Stimulated activated CD4-positive, alpha-beta T cell treated with anti-CD3 and anti-CD28 coated beads, Interleukin-15, amount 100 ng/mL, for 48 hours (primary cell): Measurements from ENCODE around the gene PITPNB.

Experiments used
- DNase-seq, 2 donors: peaks; one replicate each; pipeline ENCODE4 v3.0.0-alpha.2; 2020; ENCODE audit warnings: low read depth in 2 of 2

The PITPNB gene

GRCh38 chr22:27919942-27920755 lies 1.1 kb upstream of the PITPNB start:
- peak in 1 of 2 donors; percentile 29 for DNase-seq

DNA sequence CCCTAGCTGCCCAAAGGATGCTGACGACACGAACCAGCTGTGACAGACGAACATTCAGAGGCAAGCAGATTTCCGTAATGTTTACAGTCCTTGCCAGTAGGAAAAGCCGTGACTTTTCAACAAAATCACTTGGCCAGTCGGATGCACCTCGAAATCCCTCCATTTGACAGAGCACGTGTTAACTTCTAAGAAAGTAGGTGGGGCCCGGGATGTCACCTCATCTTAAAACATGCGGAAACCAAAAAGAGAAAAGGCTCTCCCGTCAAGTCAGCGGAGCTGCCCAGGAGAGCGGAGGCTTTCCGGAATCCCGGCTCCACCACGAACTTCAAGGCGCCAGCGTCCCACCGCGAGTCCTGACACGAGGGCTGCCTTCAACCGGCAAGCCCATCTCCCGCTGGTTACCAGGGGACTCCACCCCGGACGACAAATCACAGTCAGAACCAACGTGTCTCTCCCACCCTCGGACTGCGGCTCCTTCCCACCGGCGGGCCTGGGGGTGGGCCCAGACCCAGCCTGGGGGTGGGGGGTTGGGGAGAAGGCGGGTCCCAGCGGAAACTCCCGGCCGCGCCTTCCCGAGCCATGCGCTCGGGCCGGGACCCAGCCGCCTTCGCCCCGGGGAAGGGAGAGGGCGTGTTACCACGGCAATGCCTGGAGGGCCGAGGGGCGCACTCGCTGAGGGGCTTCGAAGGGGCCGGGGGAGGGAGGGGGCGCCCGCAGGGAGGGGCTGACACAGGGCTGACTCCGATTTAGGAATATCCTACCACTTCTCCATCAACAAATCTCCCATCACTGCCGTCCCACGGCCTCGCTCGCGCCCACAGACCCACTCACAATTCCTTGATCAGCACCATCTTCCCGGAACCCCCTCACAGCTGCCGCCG lies 475 bp downstream of the PITPNB start:
- peak; percentile 40 to 43 for DNase-seq

DNA sequence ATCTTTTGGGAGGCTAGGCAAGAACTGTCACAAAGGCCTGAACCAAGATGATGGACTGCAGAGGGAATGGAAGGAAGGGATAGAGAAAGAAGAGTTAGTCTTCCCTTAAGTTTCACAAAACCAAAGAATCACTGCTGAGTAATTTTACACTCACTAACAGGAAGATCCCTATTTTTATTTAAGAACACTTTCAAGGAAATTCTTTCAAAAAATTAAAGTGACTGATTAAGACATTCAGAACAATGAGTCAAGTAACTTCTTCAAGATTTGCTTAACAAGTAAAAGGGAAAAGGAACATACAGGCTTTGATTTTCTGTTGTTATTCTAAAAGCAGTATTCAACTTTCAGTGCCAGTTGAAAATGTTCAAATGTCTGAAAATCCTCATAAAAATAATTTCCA lies 3.1 kb downstream of the PITPNB start:
- no peak for DNase-seq

- no peak for DNase-seq
These were observed 5.8 kb downstream of the PITPNB start for GRCh38 chr22:27913162-27913741.

DNA sequence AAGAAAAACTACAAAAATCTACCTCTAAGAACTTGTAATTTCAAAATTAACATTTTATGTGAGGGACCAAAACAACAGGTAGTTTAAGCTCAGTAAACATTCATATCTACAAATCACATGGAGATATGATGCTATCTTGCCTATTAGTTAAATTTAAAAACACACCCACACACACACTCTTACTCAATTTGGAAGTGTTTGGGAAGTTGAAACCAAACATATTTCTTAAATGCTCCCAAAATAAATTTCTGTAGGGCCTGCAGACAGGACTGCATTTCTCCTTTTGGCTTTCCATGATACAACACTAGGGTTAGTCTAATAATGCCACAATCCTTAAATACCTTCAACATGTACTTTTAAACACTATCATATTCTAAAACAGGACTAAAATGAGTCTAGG lies 7.0 kb downstream of the PITPNB start:
- DNase-seq, result no peak

GRCh38 chr22:27911330-27911729 lies 7.7 kb downstream of the PITPNB start:
- no peak for DNase-seq

DNA sequence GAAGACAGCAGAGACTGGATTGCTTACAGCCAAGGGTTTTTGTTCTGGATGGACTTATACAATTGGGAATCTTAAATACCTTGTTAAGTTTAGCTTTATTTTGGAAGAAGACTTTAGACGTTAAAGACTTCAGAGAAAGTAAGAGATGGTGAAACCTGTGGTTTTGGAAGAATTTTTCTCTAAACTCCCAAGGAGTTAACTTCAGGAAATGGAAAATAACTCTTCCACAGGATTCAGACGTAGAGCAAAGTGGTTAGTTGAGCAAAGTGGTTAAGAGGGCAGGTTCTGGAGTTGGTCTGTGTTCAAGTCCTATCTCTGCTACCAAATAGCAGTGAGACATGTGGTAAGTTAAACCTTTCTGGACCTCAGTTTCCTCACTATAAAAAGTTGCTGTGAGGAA lies 12.8 kb downstream of the PITPNB start:
- no peak for DNase-seq

DNA sequence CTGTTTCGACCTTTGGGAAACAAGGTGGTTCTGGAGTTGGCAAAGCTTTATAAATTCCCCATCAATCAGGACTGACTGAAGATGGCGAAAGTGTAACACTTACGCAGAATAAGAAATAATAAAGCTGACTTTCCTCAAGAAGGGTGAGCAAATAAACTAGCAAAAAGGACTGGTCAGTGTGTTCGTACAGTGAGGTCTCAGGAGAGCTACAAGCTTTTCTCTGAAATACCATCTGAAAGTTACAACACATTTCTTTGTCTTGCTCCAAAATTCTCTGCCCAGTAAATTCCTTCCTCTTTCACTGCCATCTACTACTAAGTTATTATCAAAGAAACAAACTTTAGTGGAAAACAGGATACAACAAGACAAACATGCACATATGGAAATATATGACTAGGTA lies 13.4 kb downstream of the PITPNB start:
- DNase-seq, result no peak

DNA sequence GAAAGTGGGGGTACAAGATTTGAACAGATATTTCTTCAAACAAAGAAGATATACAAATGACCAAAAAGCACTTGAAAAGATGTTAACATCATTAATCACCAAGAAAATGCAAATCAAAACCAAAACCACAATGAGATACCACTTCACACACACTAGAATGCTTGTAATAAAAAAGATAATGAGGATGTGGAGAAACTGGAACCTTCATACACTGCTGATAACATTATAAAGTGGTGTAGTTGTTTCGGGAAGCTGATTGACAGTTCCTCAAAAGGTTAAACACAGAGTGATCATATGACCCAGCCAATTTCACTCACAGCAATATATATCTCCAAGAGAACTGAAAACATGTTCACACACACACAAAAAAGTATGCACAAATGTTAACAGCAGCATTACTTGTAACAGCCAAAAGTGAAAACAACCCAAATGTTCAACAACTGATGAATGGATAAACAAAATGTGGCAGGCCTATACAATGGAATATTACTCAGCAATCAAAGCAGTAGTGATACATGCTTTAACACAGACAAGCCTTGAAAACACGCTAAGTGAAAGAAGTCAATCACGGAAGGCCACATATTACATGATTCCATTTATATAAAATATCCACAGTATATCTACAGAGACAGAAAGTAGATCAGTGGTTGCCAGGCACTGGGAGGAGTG lies 15.1 kb downstream of the PITPNB start:
- DNase-seq, result no peak

DNA sequence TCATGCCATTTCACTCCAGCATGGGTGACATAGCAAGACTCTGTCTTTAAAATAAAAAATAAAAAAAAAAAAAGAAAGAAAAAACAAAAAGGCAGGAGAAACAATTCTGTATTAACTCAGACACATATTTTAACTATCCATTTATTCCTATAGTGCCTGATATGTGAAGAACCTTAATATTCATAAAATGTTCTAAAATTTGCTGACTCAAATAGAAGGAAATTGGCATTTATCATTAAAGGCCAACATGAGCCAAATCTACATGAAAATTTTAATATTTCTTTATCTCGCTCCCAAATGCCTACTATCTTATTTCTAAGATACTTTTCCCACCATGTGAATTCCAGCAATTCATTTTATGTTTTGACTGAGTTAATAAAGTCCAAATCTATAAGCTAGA lies 18.9 kb downstream of the PITPNB start:
- DNase-seq, result no peak

DNA sequence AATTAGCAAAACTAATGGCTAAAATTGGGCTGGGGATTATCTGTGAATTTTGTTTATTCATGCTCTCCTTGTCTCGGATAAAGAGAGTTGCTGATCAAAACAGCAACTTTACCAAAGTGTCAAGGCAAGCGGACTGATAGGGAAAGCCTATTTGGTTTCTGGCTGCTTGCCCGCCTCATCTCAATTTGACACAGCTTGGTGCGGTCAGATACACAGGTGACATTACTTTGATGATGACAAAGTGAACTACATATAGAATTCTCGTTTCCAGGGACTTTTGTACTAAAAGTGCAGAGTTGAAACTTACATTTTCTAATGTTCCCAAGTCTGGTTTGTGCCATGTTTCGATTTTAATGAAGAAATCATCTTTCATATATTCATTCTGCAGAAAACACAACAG lies 22.8 kb downstream of the PITPNB start:
- DNase-seq, result no peak

- no peak for DNase-seq
These were observed 23.5 kb downstream of the PITPNB start for GRCh38 chr22:27895600-27895999.

GRCh38 chr22:27892811-27893210 lies 26.2 kb downstream of the PITPNB start:
- no peak for DNase-seq

DNA sequence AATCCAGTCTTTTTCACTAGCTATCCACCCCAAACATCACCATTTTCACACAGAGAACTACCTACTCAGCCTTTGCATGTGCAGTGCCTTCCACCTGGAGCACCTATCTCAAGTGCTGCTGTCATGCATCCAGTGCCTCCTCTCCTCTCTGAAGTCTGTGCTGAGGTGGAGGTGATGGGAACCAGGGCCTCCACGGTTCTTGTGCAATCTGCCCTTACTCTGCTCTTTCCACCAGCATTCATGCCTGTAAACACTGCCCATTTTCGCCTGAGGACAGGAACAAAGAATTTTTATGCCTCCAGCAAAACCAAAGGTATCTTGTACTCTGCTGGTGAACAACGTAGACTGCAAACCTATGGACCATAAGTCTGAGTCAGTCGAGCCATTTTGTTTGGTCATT lies 27.0 kb downstream of the PITPNB start:
- no peak for DNase-seq

- DNase-seq, result no peak
These were observed 30.7 kb downstream of the PITPNB start for GRCh38 chr22:27888310-27888709.

DNA sequence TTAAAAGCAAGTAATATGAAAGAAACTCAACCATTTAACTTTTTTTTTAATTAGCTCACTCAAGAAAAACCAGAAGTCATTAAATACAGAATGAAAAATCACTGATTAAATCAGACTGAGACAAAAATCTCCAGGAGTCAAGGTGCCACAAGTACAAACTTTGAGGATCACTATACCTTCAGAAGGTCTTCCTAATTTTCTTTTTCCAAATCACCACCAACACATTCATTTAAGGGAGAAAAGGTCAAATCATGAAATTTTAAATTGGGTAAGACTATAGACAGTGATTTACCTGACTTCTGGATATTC lies 32.3 kb downstream of the PITPNB start:
- no peak for DNase-seq

DNA sequence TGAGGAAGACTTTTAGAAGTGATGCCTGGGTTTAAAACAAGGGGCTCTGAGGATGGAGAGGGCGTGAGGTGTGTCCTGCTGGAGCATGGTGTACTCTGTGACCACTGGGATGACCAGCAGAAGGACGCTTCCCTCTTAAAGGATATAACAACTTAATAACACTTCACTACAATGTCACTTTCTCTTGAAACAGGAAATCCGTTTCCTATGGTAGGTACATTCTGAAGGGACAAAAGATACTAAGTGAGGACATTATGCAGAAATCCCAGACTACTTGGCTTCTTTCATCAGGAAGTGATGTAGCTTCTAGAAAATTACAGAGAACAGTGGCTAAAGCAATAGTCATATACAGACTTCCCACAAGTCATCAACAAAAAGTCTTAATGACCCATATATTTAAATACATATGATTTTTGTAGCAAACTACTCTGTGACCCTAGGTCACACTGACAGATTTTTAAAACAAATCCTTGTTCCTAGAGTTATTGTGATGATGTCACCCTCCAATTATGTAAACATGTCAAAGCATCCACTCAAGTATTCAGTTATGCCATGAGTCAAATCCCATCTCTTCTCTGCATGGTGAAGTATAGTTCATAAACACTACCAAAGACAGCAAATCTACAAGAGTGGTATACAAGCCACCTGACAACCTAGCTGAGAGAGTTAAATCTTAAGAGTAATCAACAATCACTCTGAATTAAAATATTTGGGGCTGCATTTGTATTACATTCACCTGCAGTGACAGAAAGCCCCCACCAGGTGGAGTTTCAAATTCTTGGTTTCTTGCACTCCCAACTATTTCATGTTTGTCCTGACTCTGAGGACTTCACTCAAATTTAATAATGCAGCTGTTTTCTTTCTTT lies 32.8 kb downstream of the PITPNB start:
- DNase-seq, result no peak

- no peak for DNase-seq
These were observed 35.3 kb downstream of the PITPNB start for GRCh38 chr22:27883656-27884350.

DNA sequence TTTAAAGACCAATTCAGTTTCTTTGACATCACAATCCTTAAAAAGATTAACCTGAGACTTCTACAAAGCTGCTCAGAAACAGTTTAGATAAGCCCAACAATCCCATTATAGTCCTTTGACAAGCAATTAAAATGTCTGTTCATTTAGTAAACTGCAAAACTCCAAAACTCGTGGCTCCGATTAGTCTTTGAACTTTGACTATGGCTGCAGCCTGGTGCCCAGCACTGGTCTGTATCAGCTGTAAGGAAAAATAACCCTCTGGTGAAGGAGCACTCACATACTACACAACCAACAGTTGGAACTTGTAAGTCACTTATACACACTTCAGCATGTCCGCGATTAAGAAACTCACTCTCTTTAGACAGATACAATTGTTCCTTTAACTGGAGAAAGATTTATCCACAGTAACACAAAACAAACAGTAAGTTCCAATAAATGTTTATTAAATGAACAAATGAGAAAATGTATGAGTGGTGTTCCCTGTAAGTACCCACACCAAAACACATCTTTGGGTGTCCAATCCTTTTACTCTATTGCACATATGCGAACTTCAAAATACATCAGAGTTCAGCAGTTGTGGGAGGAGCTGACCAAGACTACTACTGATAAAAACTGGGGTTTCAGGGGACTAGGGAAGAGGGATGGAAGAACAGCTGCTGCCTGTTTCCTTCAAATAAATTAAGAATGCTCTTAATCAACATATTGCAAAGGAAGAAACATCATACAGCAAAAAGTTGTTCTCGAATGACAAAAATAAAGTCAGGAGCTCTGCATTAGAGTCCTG lies 36.4 kb downstream of the PITPNB start:
- no peak for DNase-seq

DNA sequence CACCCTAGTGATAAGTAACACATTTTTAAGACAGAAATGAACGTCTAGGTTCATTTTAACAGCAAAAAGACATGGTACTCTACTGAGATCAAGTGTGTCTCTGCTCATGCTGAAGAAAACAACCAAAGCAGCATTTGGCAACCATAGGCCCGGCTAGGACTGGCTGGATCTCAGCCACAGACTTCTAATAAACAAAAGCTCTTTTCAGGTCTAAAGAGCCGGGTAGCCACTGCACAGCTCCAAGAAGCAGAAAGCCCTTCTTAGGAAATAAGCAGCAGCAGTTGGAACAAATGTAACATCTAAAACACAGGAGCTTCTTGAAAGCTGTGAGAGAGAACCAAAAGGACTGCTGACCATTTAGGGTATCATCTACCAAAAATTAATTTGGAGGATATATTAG lies 37.6 kb downstream of the PITPNB start:
- DNase-seq, result no peak
